Glutamatergic neuron (in vitro differentiated cells): ENCODE results near the gene ADGRF3. TPM values are rescaled to one million over a fixed set of nuclear protein-coding genes. Genes with fewer than 3 reads are reported as not detected.

Experiments
- total RNA-seq: library from RNA; stranded (reverse); fragmentation: NEBNext Ultra II Directional; extraction: Animal tissue kit (Norgen Biotek cat#: 25700); gene quantifications from one replicate; pipeline ENCODE4 v1.2.1, GENCODE V29; 2021; ENCODE audit not compliant: unreplicated experiment

Gene ADGRF3
- total RNA-seq, 1 donor from 2014 or later = 0.54 TPM

Other genes with a start within 250 kb of the ADGRF3 start
- gene GAREM2, start 173.7 kb downstream of the ADGRF3 start, total RNA-seq = 49.3 TPM
- gene HADHA, start 102.2 kb downstream of the ADGRF3 start, total RNA-seq = 89.8 TPM
- 30.5 TPM for gene HADHB, start 101.8 kb downstream of the ADGRF3 start, total RNA-seq
- gene SELENOI, start 646 bp downstream of the ADGRF3 start, total RNA-seq = 61.2 TPM
- gene DRC1, start 55.1 kb upstream of the ADGRF3 start, total RNA-seq = 2.3 TPM
- 0.47 TPM for gene OTOF, start 131.3 kb upstream of the ADGRF3 start, total RNA-seq